MM.1S (cell line): ENCODE results near the gene LATS1.

ENCODE experiments used
- DNase-seq: peaks from one replicate; pipeline ENCODE4 v3.0.0-alpha.2; 2015
- H2AFZ ChIP-seq: fragments of 300-600 bp; sonication (generic); 2 replicates; pipeline ENCODE4 v1.6.0; 2016; ENCODE audit warnings: antibody characterized with exemption, low read length
- H3F3A ChIP-seq: fragments of 300-600 bp; sonication (generic); 2 replicates; pipeline ENCODE4 v1.6.1; 2016; ENCODE audit warnings: mild to moderate bottlenecking, antibody characterized with exemption, low read length, moderate library complexity, mixed read lengths; ENCODE audit not compliant: insufficient read depth
- H3K27ac ChIP-seq: fragments of 300-600 bp; sonication (generic); 2 replicates; pipeline ENCODE4 v1.5.1; 2016; ENCODE audit warnings: mild to moderate bottlenecking, low read length
- H3K27me3 ChIP-seq: fragments of 300-600 bp; sonication (generic); replicated peaks from 2 replicates; pipeline ENCODE4 v1.6.0; 2016; ENCODE audit warnings: low read length; ENCODE audit not compliant: insufficient read depth
- H3K36me3 ChIP-seq: fragments of 300-600 bp; sonication (generic); replicated peaks from 2 replicates; pipeline ENCODE4 v1.6.1; 2016; ENCODE audit warnings: mild to moderate bottlenecking, low read length, mixed read lengths; ENCODE audit not compliant: insufficient read depth
- H3K4me1 ChIP-seq: fragments of 300-600 bp; sonication (generic); 2 replicates; pipeline ENCODE4 v1.6.1; 2016; ENCODE audit warnings: low read length, mixed read lengths
- H3K4me2 ChIP-seq: fragments of 300-600 bp; sonication (generic); 2 replicates; pipeline ENCODE4 v1.6.0; 2016; ENCODE audit warnings: low read depth, low read length
- H3K4me3 ChIP-seq: fragments of 300-600 bp; sonication (generic); 2 replicates; pipeline ENCODE4 v1.5.1; 2016; ENCODE audit warnings: low read length, mixed read lengths
- H3K79me2 ChIP-seq: fragments of 300-600 bp; sonication (generic); 2 replicates; pipeline ENCODE4 v1.6.1; 2016; ENCODE audit warnings: mixed run types, low read length, mixed read lengths
- H3K9ac ChIP-seq: fragments of 300-600 bp; sonication (generic); 2 replicates; pipeline ENCODE4 v1.6.1; 2016; ENCODE audit warnings: low read length, mixed read lengths
- H3K9me2 ChIP-seq: fragments of 300-600 bp; sonication (generic); replicated peaks from 2 replicates; pipeline ENCODE4 v1.6.1; 2016; ENCODE audit warnings: mild to moderate bottlenecking, low read length, mixed read lengths; ENCODE audit not compliant: insufficient read depth
- H3K9me3 ChIP-seq: fragments of 300-600 bp; sonication (generic); replicated peaks from 2 replicates; pipeline ENCODE4 v1.6.1; 2016; ENCODE audit warnings: mild to moderate bottlenecking, low read length, mixed read lengths; ENCODE audit not compliant: insufficient read depth
- H4K20me1 ChIP-seq: fragments of 300-600 bp; sonication (generic); 2 replicates; pipeline ENCODE4 v1.6.1; 2016; ENCODE audit warnings: mild to moderate bottlenecking, low read length, moderate library complexity, mixed read lengths; ENCODE audit not compliant: insufficient read depth
- EZH2 ChIP-seq: fragments of 300-600 bp; sonication (generic); optimal IDR thresholded peaks from 2 replicates; pipeline ENCODE3; 2017; ENCODE audit warnings: low read depth, mild to moderate bottlenecking, antibody characterized with exemption, low read length, mixed read lengths
- EZH2phosphoT487 ChIP-seq: fragments of 300-600 bp; sonication (generic); IDR thresholded peaks from 2 replicates; pipeline ENCODE4 v1.6.1; 2018; ENCODE audit warnings: antibody characterized with exemption, low read length
- TF ChIP-seq, protein P1 (sequence below): fragments of 300-600 bp; sonication (generic); IDR thresholded peaks from 2 replicates; pipeline ENCODE4 v1.5.1; 2016; ENCODE audit warnings: antibody characterized with exemption, low read length, mixed read lengths

LATS1 gene

DNA sequence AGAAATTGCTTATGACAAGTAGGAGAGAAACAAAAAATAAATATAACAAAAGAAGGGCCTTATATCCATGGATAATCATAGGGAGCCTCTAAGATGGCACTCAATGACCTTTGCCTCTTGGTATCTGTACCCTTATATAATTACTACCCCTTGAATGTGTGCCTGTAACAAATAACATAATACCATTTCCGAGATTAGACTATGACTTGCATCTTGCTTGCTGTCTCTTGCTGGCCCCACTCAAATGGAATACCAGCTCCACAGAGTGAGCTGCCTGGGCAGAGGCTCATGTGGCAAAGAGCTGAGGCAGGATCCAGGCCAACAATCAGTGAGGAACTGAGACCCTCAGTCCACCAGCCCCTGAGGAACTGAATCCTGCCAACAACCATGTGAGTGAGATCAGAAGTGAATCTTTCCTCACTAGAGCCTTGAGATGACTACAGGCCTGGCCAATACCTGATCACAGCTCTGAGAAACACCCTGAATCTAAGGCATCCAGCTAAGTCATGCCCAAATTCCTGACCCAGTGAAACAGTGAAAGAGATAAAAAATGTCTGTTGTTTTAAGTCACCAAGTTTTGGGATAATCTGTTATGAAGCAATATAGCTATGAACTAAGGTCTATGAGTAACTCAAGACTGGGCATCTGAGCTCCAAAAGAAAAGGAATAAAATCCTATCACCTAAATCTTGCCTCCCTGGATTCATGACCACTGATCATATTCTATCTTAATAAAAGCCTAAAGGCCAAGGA, 74.9 kb downstream of the LATS1 start:
- Histone ChIP-seq H3K27ac (no peak overlapping the region), H3K9me3 (no peaks in the 10 kb centered on the region), H3K79me2 (peaks cover 22% of the 10 kb centered on the region), H3K27me3 (no peaks in the 10 kb centered on the region), H3K4me1 (no peaks in the 10 kb centered on the region), H3K4me3 (no peak overlapping the region), H3K4me2 (no peak overlapping the region), H4K20me1 (no peaks in the 10 kb centered on the region), H3K9me2 (no peaks in the 10 kb centered on the region), H2AFZ (no peak overlapping the region), H3F3A (no peaks in the 10 kb centered on the region), H3K9ac (no peak overlapping the region), H3K36me3 (no peaks in the 10 kb centered on the region)
- no peak for DNase-seq
- TF ChIP-seq, protein P1, sequence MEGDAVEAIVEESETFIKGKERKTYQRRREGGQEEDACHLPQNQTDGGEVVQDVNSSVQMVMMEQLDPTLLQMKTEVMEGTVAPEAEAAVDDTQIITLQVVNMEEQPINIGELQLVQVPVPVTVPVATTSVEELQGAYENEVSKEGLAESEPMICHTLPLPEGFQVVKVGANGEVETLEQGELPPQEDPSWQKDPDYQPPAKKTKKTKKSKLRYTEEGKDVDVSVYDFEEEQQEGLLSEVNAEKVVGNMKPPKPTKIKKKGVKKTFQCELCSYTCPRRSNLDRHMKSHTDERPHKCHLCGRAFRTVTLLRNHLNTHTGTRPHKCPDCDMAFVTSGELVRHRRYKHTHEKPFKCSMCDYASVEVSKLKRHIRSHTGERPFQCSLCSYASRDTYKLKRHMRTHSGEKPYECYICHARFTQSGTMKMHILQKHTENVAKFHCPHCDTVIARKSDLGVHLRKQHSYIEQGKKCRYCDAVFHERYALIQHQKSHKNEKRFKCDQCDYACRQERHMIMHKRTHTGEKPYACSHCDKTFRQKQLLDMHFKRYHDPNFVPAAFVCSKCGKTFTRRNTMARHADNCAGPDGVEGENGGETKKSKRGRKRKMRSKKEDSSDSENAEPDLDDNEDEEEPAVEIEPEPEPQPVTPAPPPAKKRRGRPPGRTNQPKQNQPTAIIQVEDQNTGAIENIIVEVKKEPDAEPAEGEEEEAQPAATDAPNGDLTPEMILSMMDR: no peak
- TF ChIP-seq EZH2phosphoT487 (no peak), EZH2 (no peak)

DNA sequence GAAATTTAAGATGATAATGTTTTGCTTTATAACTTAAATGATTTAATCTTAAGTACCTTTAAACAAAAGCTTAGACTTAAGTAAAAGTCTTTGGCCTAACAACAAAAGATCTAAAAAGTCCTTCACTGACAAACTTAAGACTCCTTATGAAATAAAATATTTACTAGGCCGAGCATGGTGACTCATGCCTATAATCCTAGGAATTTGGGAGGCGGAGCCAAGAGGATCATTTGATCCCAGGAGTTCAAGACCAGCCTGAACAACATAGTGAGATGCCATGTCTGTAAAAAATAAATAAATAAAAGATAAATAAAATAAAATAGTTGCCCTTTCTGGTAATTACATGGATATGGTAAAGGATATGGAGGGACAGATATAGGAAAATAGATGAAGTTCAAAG, 81.8 kb downstream of the LATS1 start:
- Histone ChIP-seq H3K4me3 (no peak overlapping the region), H2AFZ (no peak overlapping the region), H4K20me1 (no peaks in the 10 kb centered on the region), H3K9ac (no peak overlapping the region), H3F3A (no peaks in the 10 kb centered on the region), H3K36me3 (no peaks in the 10 kb centered on the region), H3K27me3 (no peaks in the 10 kb centered on the region), H3K27ac (no peak overlapping the region), H3K4me2 (no peak overlapping the region), H3K4me1 (no peaks in the 10 kb centered on the region), H3K9me2 (no peaks in the 10 kb centered on the region), H3K79me2 (no peaks in the 10 kb centered on the region), H3K9me3 (no peaks in the 10 kb centered on the region)
- TF ChIP-seq EZH2phosphoT487 (no peak), EZH2 (no peak)
- TF ChIP-seq, protein P1: no peak
- no peak for DNase-seq

DNA sequence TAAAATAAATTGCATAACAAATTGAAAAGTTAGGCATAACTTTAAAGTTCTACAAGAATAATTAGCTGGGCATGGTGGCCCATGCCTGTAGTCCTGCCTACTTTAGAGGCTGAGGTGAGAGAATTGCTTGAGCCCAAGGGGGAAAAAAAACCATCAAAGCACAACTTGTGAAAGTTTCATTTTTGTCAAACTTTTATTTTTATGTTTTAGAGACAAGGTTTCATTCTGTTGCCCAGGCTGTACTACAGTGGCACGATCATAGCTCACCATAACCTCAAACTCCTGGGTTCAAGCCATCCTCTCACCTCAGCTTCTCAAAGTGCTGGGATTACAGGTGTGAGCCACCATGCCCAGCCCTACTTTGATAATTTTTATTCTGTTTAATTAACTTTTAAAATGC, 83.6 kb downstream of the LATS1 start:
- Histone ChIP-seq H3K4me1 (no peaks in the 10 kb centered on the region), H3K79me2 (no peaks in the 10 kb centered on the region), H3K36me3 (no peaks in the 10 kb centered on the region), H3K9me2 (no peaks in the 10 kb centered on the region), H3K4me3 (no peak overlapping the region), H3K27ac (no peak overlapping the region), H3F3A (no peaks in the 10 kb centered on the region), H3K4me2 (no peak overlapping the region), H3K9me3 (no peaks in the 10 kb centered on the region), H2AFZ (no peak overlapping the region), H4K20me1 (no peaks in the 10 kb centered on the region), H3K9ac (no peak overlapping the region), H3K27me3 (no peaks in the 10 kb centered on the region)
- no peak for DNase-seq
- TF ChIP-seq, protein P1: no peak
- TF ChIP-seq EZH2phosphoT487: no peak
- TF ChIP-seq EZH2: no peak
